GM04503 (cell line): ENCODE measurements around the gene SPAG16.
A peak's percentile ranks its signal among the peaks of the same experiment; 100 is the strongest.
"Not testable (repeated sequence)": the region's sequence is repeated elsewhere in the genome, so short reads cannot be mapped to it uniquely, and the experiment has no call there.

Source experiments
- DNase-seq: peaks from one replicate; pipeline ENCODE4 v3.0.0-alpha.2; 2012; ENCODE audit warnings: low read depth

The SPAG16 gene

GRCh38 chr2:213408426-213409070 is 124.3 kb downstream of the SPAG16 start:
- not testable (repeated sequence) for DNase-seq

GRCh38 chr2:213410687-213411086 is 126.4 kb downstream of the SPAG16 start:
- DNase-seq = not testable (repeated sequence)

GRCh38 chr2:213411582-213412289 is 127.5 kb downstream of the SPAG16 start:
- DNase-seq = no peak

- no peak for DNase-seq
Measured at GRCh38 chr2:213415093-213415492, 130.8 kb downstream of the SPAG16 start.

- no peak for DNase-seq
Measured at GRCh38 chr2:213416832-213417231, 132.6 kb downstream of the SPAG16 start.

- no peak for DNase-seq
Measured at GRCh38 chr2:213419980-213420379, 135.7 kb downstream of the SPAG16 start.

GRCh38 chr2:213420828-213421385 is 136.6 kb downstream of the SPAG16 start:
- no peak for DNase-seq

- DNase-seq = no peak
Measured at GRCh38 chr2:213422211-213422610, 137.9 kb downstream of the SPAG16 start.

- DNase-seq = no peak
Measured at GRCh38 chr2:213425618-213426017, 141.4 kb downstream of the SPAG16 start.

GRCh38 chr2:213429516-213429915 is 145.3 kb downstream of the SPAG16 start:
- DNase-seq = no peak

GRCh38 chr2:213443921-213444320 is 159.7 kb downstream of the SPAG16 start:
- DNase-seq = no peak

GRCh38 chr2:213451542-213452239 is 167.4 kb downstream of the SPAG16 start:
- no peak for DNase-seq

- no peak for DNase-seq
Measured at GRCh38 chr2:213455316-213456008, 171.2 kb downstream of the SPAG16 start.

GRCh38 chr2:213475433-213475832 is 191.2 kb downstream of the SPAG16 start:
- no peak for DNase-seq

GRCh38 chr2:213476641-213477040 is 192.4 kb downstream of the SPAG16 start:
- peak; percentile 49 for DNase-seq

- DNase-seq = no peak
Measured at GRCh38 chr2:213490087-213490486, 205.8 kb downstream of the SPAG16 start.

- no peak for DNase-seq
Measured at GRCh38 chr2:213491376-213491775, 207.1 kb downstream of the SPAG16 start.

- no peak for DNase-seq
Measured at GRCh38 chr2:213496226-213496625, 212.0 kb downstream of the SPAG16 start.

GRCh38 chr2:213500881-213501280 is 216.6 kb downstream of the SPAG16 start:
- no peak for DNase-seq

- DNase-seq = no peak
Measured at GRCh38 chr2:213524164-213524563, 239.9 kb downstream of the SPAG16 start.

GRCh38 chr2:213537579-213537978 is 253.3 kb downstream of the SPAG16 start:
- no peak for DNase-seq

GRCh38 chr2:213544940-213545339 is 260.7 kb downstream of the SPAG16 start:
- DNase-seq = no peak
